OCI-LY1 (cell line): Measurements from ENCODE around the gene ATP11A.

ENCODE experiments used
- H2AFZ ChIP-seq: fragments of 200-600 bp; sonication (generic), shearing (Covaris generic); 2 replicates; pipeline ENCODE4 v1.6.0; 2014; ENCODE audit warnings: antibody characterized with exemption, mild to moderate bottlenecking, low read length
- H3F3A ChIP-seq: fragments of 200-600 bp; sonication (generic), shearing (Covaris generic); 2 replicates; pipeline ENCODE4 v1.6.0; 2014; ENCODE audit warnings: mild to moderate bottlenecking, antibody characterized with exemption, low read length, moderate library complexity; ENCODE audit not compliant: insufficient read depth
- H3K27ac ChIP-seq: fragments of 200-600 bp; sonication (generic); 2 replicates; pipeline ENCODE4 v1.5.1; 2014; ENCODE audit warnings: low read length, mixed run types, mild to moderate bottlenecking, low read depth; ENCODE audit not compliant: poor library complexity, severe bottlenecking
- H3K27me3 ChIP-seq: fragments of 200-600 bp; sonication (generic); 2 replicates; pipeline ENCODE4 v1.6.0; 2014; ENCODE audit warnings: antibody characterized with exemption, mild to moderate bottlenecking, low read length, moderate library complexity; ENCODE audit not compliant: insufficient read depth
- H3K36me3 ChIP-seq: fragments of 200-600 bp; sonication (generic); 2 replicates; pipeline ENCODE4 v1.6.1; 2014; ENCODE audit warnings: mild to moderate bottlenecking, antibody characterized with exemption, low read length, moderate library complexity, mixed read lengths; ENCODE audit not compliant: insufficient read depth
- H3K4me1 ChIP-seq: fragments of 200-600 bp; sonication (generic); 2 replicates; pipeline ENCODE4 v1.5.1; 2014; ENCODE audit warnings: mild to moderate bottlenecking, low read length, moderate library complexity; ENCODE audit not compliant: insufficient read depth, severe bottlenecking
- H3K4me2 ChIP-seq: fragments of 200-600 bp; sonication (generic), shearing (Covaris generic); 2 replicates; pipeline ENCODE4 v1.6.1; 2014; ENCODE audit warnings: low read length
- H3K4me3 ChIP-seq: fragments of 200-600 bp; sonication (generic); 2 replicates; pipeline ENCODE4 v1.5.1; 2014; ENCODE audit warnings: low read length, low read depth, mild to moderate bottlenecking, mixed read lengths; ENCODE audit not compliant: poor library complexity, severe bottlenecking
- H3K79me2 ChIP-seq: fragments of 200-600 bp; shearing (Covaris generic); 2 replicates; pipeline ENCODE4 v1.6.1; 2016; ENCODE audit warnings: mixed run types, low read length, mixed read lengths; ENCODE audit not compliant: insufficient read depth
- H3K9ac ChIP-seq: fragments of 200-600 bp; sonication (generic), shearing (Covaris generic); 2 replicates; pipeline ENCODE4 v1.6.1; 2014; ENCODE audit warnings: mild to moderate bottlenecking, low read length, mixed read lengths
- H3K9me2 ChIP-seq: fragments of 200-600 bp; sonication (generic), shearing (Covaris generic); 2 replicates; pipeline ENCODE4 v1.6.1; 2014; ENCODE audit warnings: low read depth, mild to moderate bottlenecking, low read length, mixed read lengths
- H3K9me3 ChIP-seq: fragments of 200-600 bp; shearing (Covaris generic); 2 replicates; pipeline ENCODE4 v1.6.1; 2014; ENCODE audit warnings: low read length, mixed read lengths
- H4K20me1 ChIP-seq: fragments of 200-600 bp; sonication (generic), shearing (Covaris generic); 2 replicates; pipeline ENCODE4 v1.6.0; 2016; ENCODE audit warnings: mild to moderate bottlenecking, low read length; ENCODE audit not compliant: insufficient read depth
- EZH2 ChIP-seq: fragments of 200-600 bp; sonication (generic), shearing (Covaris generic); IDR thresholded peaks from 2 replicates; pipeline ENCODE4 v1.8.0; 2017; ENCODE audit warnings: borderline replicate concordance, mixed run types, mild to moderate bottlenecking, antibody characterized with exemption, low read length, moderate library complexity, mixed read lengths
- TF ChIP-seq, protein P1 (sequence below): fragments of 200-600 bp; sonication (generic), shearing (Covaris generic); IDR thresholded peaks from 2 replicates; pipeline ENCODE4 v1.5.1; 2017; ENCODE audit warnings: mild to moderate bottlenecking, antibody characterized with exemption, low read length, moderate library complexity, mixed read lengths

Gene ATP11A

DNA sequence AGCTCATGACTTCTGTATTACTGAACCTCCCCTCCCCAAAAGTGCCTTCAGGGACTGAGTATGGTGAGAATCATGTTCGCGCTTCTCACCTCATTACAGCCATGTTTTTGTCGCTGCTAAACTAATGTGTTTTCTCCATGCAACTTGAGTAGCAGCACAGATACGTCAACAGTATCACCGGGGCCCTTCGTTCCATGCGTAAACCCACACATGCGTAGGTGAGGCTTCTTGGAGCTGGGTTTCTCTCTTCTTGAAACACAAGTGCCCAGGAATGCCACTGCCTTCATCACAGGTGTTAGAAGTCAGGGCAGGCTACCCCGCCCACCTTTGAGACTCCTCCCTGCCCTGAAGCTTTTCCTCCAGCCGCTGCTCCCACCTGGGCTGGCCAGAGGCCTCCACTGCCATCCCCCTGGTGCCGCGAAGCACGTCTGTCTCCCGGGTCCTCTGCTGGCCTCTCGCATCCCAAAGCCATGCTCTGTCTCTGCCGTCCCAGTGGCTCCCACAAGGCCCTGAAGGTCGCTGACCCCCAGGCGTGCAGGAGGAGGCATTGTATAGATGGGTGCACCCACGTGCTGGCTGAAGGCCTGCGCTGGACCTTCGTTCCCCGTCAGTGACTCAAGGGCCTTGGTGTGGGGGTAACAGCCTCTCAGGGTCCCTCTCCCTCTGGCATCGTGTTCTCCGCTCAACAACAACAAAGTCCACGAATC lies 143.9 kb downstream of the ATP11A start:
- Histone ChIP-seq H3K27ac (no peak overlapping the region), H2AFZ (no peak overlapping the region), H3K36me3 (peaks cover 26% of the 10 kb centered on the region; the same call in 1 of the 2 replicates), H3K4me3 (no peak overlapping the region), H3K9ac (no peak overlapping the region), H3K9me2 (no peaks in the 10 kb centered on the region), H3K27me3 (no peaks in the 10 kb centered on the region), H3K79me2 (no peaks in the 10 kb centered on the region), H3K4me1 (no peaks in the 10 kb centered on the region), H4K20me1 (no peaks in the 10 kb centered on the region), H3K9me3 (no peaks in the 10 kb centered on the region), H3K4me2 (no peak overlapping the region), H3F3A (no peaks in the 10 kb centered on the region)
- TF ChIP-seq EZH2, result no peak
- TF ChIP-seq, protein P1, sequence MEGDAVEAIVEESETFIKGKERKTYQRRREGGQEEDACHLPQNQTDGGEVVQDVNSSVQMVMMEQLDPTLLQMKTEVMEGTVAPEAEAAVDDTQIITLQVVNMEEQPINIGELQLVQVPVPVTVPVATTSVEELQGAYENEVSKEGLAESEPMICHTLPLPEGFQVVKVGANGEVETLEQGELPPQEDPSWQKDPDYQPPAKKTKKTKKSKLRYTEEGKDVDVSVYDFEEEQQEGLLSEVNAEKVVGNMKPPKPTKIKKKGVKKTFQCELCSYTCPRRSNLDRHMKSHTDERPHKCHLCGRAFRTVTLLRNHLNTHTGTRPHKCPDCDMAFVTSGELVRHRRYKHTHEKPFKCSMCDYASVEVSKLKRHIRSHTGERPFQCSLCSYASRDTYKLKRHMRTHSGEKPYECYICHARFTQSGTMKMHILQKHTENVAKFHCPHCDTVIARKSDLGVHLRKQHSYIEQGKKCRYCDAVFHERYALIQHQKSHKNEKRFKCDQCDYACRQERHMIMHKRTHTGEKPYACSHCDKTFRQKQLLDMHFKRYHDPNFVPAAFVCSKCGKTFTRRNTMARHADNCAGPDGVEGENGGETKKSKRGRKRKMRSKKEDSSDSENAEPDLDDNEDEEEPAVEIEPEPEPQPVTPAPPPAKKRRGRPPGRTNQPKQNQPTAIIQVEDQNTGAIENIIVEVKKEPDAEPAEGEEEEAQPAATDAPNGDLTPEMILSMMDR, result no peak

DNA sequence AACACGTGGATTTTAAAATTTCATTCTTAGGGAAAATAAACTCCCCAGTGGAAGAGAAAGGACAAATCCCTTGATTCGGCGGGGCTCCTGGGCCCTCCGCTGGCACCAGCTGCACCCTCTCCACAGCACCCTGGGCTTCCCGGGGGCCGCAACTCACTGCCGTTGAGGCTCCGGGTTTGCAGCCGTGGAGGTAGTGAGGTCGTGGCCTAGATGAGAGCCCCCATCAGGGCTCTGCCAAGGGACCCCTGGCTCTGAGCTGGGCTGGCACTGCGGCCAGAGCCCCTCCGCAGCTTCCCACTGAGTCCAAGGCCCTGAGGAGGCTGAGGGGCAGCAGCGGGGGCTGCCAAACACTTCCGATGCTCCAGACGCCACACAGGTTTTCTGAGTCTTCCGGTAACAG lies 145.5 kb downstream of the ATP11A start:
- peaks cover 30% of the 10 kb centered on the region; the same call in 1 of the 2 replicates for H3K36me3 ChIP-seq
- no peaks in the 10 kb centered on the region for H3K4me1 ChIP-seq
- no peaks in the 10 kb centered on the region for H3K9me3 ChIP-seq
- H3K9ac ChIP-seq, result no peak overlapping the region
- no peaks in the 10 kb centered on the region for H3K79me2 ChIP-seq
- H3K4me2 ChIP-seq, result no peak overlapping the region
- no peak overlapping the region for H3K27ac ChIP-seq
- H4K20me1 ChIP-seq, result no peaks in the 10 kb centered on the region
- no peak overlapping the region for H2AFZ ChIP-seq
- no peak overlapping the region for H3K4me3 ChIP-seq
- H3K27me3 ChIP-seq, result no peaks in the 10 kb centered on the region
- H3F3A ChIP-seq, result no peaks in the 10 kb centered on the region
- H3K9me2 ChIP-seq, result no peaks in the 10 kb centered on the region
- TF ChIP-seq, protein P1, result no peak
- TF ChIP-seq EZH2, result no peak

DNA sequence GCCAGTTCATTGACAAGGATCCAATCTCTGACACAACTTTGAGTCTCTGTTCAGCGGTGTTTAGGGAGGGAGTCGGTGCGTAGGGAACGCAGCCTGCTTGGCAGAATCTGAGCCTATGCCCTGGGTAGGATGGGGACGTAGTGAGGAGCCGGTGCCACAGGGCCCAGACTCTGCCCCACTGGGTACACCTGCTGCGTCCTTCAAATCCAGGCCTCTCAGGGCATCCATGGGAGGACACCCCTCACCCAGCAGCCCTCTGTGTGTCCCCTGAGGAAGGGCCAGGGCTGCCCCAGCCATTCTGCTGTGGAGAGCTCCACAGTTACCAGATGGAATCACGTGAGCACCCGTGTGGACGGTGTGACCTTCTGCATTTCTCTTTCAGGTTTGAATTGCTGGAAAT lies 146.0 kb downstream of the ATP11A start:
- no peak overlapping the region for H2AFZ ChIP-seq
- H3K79me2 ChIP-seq, result no peaks in the 10 kb centered on the region
- H3K9me3 ChIP-seq, result no peaks in the 10 kb centered on the region
- H3F3A ChIP-seq, result no peaks in the 10 kb centered on the region
- H3K4me2 ChIP-seq, result no peak overlapping the region
- H3K9ac ChIP-seq, result no peak overlapping the region
- no peaks in the 10 kb centered on the region for H4K20me1 ChIP-seq
- peaks cover 30% of the 10 kb centered on the region; the same call in 1 of the 2 replicates for H3K36me3 ChIP-seq
- H3K4me1 ChIP-seq, result no peaks in the 10 kb centered on the region
- no peaks in the 10 kb centered on the region for H3K9me2 ChIP-seq
- TF ChIP-seq, protein P1, result no peak
- TF ChIP-seq EZH2, result no peak
- no peak overlapping the region for H3K27ac ChIP-seq
- no peak overlapping the region for H3K4me3 ChIP-seq
- H3K27me3 ChIP-seq, result no peaks in the 10 kb centered on the region
